Retina (tissue), 1 donor: ENCODE data around the gene ZMIZ1.

ENCODE experiments used
- DNase-seq: peaks from one replicate; pipeline ENCODE4 v3.0.0-alpha.2; 2016

Gene ZMIZ1

DNA sequence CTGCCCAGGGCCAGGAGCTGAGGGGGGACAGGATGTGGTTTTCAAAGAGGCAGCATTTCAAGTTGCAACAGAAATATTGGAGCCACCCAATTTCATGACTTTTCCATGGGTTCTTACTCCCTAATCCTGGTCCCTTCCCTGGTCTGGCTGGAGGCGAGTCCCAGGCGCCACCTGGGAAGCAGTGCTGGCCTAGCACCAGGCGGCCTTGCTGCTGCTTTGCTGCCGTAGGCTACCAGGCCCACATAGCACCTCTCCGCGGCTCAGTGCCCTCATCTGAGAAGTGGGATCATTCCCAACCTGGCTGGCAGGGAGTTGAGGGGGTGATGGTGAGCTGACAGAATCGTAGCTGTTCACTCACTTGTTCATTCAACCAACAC, 33.7 kb downstream of the ZMIZ1 start:
- no peak for DNase-seq

DNA sequence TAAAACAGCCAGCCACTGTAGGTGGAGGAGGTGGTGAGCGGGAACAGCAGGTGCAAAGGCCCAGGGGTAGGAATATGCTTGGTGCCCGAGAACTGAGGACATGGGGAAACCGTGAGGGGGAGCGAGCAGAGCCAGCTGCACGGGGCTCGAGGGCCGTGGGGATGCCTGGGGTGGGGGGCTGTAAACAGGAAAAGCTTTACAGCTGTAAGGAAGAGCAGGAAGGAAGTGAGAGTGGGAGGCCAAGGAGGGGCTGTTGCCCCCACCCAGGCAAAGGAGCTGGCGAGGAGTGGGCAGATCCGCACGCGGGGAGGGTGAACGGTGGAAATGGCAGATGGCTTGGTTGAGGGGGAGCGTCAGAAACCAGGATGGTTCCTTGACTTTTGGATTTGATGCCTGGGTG, 34.4 kb downstream of the ZMIZ1 start:
- no peak for DNase-seq

DNA sequence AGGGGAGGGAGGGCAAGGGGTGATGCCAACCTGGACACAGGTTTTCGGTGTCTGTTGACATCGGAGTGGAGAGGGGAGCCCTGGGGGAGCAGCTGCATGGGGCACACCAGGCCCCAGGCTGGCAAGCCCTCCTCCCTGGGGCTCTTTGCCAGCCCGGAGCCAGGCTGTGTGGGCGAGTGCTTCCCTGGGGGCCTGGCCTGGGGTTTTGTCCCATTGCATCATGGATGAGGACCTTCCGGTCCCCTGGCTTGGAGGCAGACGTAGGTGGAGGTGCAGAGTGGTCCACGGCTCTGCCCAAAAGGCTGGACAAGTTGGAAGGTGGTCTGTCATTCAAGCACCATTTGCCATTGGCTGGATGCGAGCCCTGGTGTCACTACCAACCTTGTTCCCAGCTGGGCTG, 34.8 kb downstream of the ZMIZ1 start:
- no peak for DNase-seq

DNA sequence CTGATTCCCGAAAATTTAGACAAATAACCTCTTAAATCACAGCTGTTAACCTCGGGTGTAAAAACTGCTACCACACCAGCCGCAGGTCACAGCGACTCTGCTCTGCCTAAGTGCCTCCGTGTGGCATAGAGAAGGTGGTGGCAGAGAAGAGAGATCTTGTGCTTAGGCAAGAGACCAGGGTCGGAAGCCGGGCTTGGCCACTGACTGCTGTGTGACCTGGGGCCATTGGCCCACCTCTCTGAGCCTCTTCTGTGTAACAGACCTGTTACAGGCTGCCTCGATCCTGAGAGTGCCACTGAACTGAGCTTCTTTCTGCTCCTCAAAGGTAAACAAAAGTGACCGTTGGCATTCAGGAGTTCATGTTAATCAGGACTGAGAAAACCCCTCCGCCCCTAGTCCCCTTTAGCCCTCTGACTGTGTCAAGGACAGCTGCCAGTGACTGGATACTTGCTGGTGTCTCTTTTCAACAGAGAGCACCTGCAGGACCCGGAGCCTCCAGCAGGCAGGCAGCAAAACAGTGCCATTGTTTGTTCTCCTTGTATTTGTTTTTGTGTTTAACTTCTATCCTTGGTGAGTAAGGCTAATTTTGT, 36.5 kb downstream of the ZMIZ1 start:
- no peak for DNase-seq

DNA sequence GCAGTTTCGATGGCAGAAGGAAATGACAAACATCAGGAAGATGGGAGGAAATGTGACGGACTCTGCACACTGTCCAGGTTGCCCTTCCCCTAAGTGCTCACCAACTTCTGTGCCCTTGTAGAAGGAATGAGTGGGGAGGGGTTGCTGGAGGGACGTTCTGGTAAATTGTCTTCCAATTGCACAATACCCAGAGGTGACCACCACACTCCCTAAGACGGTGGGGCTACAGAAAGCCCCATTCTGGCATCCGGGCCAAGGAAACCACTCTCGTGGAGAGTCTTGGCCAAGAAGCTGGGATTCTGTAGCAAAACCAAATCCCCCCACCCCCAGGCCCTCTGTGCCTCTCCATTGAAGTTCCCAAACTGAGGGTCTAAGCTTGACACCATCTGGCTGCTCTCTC, 37.1 kb downstream of the ZMIZ1 start:
- DNase-seq, result no peak

DNA sequence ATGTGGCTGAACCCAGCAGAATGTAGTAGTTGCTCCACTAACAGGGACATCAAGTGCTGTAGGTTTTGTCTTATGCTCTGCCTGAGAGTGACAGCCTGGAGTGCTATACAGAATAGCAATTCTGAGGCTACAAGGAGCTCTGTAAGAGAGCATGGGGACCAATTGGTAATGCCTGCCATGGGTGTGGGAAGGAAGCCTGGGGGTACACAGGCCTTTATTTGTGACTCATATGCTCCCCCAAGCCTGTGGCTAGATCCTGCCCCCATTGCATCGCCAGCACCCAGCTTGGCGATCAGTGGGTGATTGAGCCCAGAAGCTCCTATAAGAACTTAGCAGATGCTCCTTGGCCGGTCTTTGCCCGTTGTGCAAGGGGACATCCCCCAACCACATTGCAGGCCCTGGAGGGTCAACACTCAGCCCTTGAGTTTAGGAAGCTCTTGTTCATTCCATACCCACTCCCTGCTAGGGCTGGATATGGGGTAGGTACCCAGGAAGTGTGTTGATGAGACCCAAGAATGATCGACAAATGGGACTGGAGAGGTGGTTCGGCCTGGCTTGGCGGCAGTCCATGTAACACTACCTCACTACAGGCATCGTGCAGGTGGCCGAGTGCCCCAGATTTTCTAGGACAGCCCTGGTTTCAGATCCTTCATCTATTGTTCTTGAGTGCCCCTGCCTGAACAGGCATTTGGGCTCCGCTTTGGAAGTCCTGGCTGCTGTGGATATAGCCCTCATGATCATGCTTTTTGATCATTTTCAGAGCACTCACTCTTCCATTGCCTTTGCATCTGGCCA, 37.7 kb downstream of the ZMIZ1 start:
- no peak for DNase-seq

DNA sequence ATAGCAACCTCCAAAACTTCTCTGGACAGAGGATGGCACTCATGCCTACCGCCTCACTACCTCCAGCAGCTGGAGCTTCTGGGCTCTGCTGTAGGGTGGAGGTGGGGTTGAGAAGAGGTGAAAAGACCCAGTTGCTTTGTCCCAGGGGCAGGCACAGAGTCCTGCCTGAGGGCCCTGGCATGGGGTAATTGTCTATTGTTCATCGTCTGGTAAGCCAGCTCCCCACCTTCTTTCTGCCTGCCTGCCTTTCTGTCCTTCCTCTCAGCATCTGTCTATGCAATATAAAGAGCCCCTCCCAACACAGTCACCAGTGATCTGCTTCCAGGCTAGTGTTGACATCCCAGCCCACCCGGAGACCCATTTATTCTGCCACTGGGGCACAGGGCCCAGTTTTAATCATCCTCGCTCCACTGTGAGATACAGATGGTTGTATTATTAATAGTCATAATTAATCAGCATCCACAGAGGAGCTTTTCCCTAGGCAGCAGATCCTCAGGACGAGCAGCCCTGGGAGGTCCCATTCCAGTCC, 39.0 kb downstream of the ZMIZ1 start:
- no peak for DNase-seq

DNA sequence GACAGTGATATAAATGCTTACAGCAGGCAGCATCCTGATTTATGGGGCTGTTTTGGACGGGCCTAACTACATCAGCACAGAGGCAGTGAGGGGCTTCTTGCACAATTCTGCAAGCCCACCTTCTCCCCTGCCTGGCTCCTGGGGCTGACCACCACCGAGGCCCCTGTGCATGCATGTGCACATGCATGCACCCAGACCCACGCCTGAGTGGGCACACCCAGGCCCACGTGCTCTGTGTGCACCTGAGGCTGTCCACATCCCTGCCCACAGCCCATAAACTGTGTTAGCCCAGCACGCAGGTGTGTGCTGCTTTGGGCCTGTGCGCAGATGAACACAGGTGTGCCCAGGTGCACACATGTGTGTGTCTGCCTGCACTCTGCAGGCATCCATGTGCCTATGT, 40.0 kb downstream of the ZMIZ1 start:
- no peak for DNase-seq

DNA sequence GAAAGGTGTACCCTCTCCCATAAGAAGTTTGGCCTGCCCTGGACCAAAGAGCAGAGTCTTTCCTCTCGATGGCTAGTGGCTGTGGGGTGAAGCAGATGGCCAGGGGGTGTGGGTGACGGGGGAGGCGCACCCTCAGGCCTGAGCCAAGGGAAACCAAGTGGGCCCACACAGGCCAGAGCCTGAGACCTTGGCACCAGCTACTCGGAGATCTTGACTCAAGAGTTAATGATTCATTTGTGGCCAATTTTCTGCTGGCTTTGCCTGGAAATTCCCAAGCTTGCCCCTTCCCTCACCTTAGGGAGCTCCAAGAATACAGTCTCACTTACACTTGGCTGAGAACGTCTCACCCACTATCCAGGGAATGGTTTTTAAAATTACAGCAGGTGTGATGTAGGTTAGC, 42.7 kb downstream of the ZMIZ1 start:
- no peak for DNase-seq

DNA sequence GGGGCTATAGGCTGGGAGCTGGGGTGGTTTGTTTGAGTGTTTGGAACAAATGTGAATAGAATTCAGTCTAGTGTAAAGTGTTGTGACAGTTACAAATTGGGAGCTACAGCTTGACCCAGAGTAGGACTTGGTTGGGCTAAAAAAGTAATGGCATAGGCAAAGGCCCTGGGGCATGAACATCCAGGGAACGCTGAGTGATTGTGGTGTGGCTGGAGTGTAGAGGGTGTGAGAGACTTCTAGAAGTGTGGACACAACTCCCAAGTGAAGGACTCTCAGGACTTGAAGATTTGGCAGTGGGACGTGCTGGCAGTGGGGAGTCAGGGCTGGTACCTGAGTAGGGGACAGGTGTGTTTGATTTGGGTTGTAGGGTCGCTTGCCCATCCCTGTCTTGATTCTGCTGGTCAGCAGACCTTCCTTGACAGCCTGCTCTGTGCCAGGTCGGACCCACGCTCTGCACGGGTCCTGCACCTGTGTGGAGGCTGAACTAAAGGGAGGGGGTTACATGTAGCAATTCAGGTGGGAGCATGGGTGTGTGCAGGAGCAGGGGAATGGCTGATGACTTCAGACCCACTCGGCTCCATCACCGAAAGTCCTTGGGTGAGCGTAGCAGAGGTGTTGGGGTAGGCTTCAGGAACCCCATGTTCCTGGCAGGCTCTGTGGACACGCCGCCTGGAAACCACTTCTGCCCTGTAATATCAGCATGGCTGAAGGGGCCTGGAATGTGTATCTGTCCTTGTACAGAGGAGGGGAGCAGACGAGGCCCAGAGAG, 43.3 kb downstream of the ZMIZ1 start:
- DNase-seq, result no peak

DNA sequence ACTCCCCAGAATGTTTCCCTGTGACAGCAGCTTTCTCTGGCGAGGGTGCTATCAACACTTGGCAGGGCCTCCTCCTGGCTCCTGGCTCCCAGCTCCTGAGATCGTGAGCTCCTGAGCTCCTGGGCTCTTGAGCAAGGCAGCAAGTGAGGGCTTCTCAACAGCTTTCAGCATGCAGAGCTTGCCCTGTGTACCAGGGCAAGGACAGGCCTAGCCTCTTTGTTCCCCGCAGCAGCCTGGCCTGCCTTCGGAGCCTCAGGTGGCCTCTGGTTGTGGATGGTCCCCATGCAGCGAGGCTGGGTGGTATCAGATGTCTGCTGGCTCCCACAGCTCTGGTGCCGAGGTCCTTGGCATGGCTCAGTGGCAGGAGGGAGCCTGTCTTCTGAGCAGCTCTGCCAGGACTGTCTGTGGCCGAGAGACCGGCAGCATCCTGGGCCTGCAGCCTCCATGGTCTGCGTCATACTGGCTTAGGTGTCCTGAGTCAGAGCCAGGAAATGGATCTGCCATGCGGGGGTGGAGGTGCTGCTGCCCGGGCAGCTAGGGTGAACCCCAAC, 44.2 kb downstream of the ZMIZ1 start:
- no peak for DNase-seq

DNA sequence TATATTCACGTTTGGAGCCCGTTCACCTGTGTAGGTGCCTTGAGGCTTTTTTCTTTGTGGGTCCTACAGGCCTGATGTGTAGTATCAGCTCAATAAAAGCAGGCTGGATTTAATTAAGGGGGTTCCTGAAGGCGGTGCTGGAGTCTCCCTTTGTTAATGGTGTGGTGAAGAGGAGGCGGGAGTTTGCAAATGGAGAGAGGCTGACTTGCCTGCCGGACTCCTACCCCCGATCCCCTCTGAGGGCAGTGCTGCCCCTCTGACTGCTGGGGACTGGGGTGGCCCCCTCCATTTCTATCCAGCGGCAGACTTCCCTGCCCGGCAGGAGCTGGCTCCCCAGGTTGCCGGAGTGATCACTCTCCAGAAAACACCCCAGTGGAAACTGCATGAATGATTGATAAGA, 45.1 kb downstream of the ZMIZ1 start:
- no peak for DNase-seq

DNA sequence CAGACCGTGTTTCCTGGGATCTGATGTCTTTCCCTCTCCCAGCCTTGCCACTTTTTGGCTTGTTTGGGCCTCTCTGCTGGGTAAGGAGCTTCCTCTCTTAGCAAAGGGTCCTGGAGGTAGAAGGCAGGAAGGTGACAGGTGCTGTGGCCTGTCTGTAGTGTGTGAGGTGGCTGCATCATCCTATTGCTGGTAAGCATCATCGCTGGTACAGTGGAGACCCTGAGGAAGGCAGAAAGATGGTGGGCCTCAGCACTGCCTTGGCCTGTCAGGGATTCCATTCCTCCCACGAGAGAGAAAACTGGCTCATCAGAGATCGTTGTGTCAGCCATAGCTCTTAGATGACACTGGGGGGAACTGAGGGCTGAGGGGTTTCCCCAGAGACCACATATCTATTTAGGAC, 46.5 kb downstream of the ZMIZ1 start:
- no peak for DNase-seq

DNA sequence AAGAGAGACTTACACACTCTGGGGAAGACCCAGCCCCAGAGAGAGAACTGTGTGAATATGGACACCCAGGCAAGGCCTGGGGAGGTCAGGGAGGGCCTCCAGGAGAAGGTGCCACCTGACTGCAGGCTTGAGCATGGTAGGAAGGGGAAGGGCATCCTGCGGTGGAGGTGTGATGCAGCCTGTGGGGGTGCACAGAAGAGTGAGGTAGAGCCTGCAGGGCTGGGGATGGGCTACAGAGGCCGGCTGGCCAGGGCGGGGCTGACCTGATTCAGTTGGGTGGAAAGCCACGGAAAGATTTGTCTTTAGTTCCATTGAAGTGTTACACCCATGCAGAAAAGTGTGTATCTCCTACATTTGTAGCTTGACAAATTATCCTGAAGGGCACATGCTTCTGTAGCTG, 47.6 kb downstream of the ZMIZ1 start:
- DNase-seq, result no peak

DNA sequence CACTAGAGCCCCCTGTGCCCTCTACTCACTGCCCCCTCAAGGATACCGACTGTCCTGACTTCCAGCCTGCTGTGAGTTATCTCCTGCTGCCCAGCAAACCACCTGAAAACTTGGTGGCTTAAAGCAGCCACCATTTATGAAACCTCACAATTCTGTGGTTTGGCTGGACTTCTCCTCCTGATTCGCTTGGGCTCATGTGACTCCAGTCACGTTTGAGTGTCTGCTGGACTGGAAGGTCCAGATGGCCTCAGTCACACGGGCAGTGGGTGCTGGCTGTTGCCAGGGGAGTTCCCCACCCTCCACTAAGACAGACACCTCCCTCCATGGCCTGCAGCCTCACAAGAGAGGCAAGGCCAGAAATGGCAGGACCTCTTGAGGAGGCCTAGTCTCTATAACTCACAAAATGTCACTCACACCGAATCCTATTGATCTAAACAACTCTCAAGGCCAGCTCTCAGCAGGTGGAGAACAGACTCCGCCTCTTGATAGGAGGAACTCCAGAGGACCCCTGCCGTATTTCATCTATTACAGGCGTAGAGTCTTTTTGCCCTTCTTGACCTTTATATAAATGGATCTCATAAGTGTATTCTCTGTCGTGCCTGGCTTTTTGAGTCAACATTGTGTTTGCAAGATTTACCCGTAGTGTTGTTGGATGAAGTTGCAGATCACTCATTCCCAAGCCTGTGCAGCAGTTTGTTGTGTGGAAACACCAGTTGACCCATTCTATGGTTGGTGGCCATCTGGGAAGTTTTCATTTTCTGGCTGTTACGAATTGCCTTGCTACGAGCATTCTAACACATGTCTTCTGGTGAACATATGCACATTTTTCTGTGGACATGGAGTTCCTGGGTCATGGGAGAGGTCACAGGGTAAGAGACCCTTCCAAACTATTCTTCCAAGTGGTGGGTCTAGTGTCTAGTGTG, 48.3 kb downstream of the ZMIZ1 start:
- DNase-seq, result no peak

DNA sequence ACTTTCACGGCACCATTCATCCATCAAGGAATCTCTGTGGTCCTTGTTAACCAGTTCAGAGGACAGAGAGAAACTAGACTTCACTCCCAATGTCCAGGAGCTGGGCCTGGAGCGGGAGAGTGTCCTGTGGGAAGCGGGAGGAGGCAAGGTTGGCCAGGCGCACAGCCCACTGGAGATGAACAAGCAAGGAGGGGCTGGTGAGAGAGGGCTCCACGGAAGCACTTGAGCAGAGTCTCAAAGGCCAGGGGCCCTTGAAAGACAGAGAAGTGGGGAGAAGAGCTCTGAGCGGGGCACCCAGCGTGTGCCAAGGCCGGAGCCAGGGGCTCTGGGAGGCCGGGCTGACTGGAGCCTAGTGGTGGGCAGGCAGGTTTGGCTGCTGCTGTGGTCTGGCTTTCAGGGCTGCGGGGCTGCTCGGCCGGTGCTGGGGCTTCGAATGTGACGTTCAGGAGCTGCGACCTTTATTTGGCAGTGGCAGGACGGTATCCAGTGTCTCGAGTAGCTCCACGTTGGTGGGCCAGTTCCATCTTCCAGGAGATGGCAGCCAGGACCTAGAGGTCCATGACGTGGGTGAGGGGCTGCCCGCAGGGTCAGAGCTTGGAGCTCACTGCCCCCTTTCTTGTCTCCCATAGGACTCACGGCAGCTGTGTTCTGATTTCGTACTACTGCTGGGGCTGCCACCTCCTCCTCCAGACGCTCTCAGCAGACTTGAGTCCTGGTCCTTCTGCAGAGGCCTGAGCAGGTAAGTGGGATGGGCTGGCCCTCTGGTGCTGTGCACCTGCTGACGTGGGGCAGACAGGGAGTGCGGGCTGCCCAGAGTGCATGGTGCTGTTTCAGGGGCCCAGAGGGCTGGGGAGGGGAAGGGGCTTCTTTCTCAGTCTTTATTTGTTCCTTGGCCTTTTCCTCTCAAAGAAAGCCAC, 49.8 kb downstream of the ZMIZ1 start:
- no peak for DNase-seq

DNA sequence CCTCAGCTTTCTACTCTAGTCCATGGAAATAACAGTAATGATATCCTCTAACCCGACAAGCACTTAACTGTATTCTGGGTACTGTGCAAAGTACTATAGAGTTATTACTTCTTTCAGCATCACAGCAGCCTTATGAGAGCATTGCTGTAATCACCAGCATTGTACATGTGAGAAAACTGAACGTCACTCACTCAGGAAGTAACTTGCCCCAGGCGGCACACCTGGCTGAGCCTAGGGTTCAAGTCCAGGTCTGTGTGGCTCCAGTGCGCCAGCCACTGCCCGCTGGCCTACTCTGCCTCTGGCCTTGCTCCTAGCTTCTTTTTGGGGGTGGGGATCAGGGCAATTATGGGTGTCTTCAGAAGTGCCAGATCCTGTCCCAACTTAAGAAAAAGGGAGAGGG, 50.5 kb downstream of the ZMIZ1 start:
- DNase-seq, result no peak

DNA sequence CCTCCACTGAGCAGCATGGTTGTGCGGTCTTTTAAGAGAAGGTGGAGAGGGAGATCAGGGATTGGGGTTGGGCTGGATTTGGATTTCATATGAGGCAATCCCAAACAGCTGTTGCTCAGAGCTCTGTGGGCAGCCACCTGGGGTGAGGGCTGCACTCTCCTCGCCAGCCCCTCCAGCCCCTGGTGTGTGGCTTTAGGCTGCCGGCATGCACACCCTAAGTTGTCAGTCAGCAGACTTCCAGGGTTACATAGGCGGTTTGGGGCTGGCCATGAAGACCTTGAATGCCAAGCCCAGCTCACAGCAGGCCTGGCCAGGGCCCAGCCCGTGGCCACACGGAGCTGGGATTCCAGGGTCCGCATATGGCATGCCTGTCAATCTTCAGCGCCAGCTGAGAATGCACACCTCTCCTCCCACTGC, 54.8 kb downstream of the ZMIZ1 start:
- DNase-seq, result no peak

DNA sequence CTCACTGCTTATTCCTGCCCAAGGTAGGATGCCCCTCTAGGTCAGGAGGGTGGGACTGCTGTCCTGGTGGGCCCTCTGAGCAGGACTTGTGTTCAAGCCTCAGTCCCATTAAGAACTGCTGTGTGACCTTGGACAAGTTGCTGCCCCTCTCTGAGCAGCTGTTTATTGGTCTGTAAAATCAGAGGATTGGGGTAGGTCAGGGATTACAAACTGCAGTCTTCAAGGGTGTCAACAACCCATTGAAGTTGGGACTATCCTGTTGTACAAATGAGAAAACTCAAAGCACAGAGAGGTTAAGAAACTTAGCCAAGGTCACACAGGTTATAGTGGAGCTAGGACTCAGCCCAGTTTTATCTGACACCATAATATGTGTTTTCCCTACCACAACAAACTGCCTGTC, 55.3 kb downstream of the ZMIZ1 start:
- no peak for DNase-seq

DNA sequence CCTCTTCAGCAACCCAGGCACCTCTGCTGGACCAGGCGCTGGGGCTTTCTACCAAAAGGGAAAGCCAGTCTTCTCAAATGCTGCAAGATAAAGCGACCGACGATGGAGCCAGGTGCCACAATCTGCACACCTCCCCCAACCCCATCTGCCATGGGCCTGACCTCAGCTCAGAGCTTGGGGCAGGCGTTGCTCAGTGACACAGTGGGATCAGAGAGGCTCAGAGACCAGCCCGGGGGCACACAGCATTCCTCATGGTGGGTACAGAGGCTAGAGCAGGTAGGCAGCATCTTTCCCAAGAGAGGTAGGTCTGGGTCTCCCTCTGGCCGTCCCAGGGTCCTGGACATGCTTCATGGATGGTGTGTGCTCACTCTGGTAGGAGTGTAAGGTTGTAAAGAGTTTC, 56.3 kb downstream of the ZMIZ1 start:
- no peak for DNase-seq

DNA sequence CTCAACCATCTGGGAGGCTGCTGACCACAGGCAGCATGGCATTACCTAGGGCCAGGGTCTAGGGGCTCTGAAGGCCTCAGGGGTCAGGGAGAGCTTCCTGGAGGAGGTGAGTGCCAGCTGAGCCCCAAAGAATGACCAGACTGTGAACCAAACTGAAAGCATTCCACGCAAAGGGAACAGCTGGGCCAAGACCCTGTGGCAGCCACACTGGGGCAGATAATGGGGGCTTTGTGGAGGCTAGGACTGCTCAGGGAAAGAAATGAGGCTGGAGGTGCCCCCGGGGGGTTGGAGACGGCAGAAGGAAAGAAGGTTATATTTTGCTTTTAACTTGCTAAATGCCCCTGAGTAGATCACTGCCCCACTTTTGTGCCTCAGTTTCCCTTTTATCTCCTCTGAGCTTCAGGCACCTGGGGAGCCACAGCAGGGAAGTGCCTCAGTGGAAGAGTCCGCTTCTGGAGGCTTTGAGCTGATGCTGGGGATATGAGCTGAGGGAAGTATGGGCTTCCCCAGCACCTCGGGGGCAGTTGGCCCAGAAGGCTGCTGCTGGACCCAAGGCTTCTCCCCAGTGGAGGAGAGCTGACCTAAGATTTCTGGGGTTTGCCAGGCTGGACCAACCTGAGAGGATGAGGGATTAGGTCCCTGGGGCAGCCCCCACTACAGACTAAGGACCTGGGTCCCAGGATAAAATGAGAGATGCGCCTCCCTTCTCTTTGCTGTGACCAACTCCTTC, 57.8 kb downstream of the ZMIZ1 start:
- no peak for DNase-seq
